ENCODE results near the gene EPS8L2.
A peak's percentile ranks its signal among the peaks of the same experiment; 100 is the strongest.

The EPS8L2 gene

DNA sequence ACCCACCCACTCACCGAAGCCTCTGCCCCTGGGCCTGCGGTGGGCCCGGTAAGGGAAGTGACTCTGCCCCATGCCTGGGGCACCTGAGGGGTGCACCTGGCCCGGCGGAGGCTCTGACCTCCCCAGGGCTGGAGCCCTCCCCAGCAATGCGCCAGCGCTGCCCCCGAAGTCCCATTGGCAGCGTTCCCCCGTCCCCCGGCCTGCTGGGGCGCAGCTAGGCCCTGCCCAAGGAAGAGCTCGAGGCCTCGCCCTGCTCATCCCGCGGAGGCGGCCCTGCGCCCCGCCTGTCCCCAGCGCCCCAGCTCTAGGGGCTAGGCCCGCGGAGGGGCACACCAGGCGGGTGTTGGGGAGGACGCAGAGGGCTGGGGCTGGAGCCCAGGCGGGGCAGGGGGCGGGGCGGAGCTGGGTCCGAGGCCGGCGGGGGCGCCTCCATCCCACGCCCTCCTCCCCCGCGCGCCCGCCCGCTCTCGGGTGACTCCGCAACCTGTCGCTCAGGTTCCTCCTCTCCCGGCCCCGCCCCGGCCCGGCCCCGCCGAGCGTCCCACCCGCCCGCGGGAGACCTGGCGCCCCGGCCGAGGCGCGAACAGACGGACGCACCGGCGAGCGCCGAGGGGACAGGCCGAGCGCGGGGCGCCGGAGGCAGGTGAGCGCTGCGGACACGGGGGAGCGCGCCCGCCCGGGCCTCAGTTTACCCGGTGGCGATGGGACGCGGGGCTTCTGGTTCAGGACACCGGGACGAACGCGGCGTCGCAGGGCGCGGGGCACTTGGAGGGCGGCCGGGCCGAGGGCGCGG, at the start of gene EPS8L2:
EPS8L2 (plus strand) TSS at position 586 of the 793 bp plus-strand sequence. CDS start 3,177 bp downstream, outside the sequence.
- in situ Hi-C loops (cut with MboI; ENCODE audit: low pct_unique_long_range_greater_than_20kb, low sequenced_read_pairs), result no loop called here
- DNase-seq, result no peak

DNA sequence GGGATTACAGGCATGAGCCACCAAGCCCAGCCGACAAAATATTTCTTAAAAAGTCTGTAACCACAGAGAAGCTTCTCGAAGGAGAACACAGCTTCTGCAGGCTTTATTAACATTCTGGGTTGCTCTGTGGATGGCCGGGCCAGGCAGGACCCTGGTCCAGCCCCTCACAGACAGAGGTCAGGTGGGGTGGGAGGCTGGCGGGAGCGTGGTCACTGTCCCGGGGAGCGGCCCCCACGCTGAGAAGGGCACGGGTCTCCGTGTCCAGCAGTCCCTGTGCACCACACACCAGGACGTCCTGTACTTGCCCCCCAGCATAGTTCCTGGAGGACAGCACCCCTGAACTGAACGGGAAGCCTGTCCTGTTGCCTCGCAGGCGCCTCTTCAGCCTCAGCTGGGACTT, 49.6 kb upstream of the EPS8L2 start:
- no peak for DNase-seq
- in situ Hi-C loops (cut with MboI; ENCODE audit: low pct_unique_long_range_greater_than_20kb, low sequenced_read_pairs), result no loop called here

DNA sequence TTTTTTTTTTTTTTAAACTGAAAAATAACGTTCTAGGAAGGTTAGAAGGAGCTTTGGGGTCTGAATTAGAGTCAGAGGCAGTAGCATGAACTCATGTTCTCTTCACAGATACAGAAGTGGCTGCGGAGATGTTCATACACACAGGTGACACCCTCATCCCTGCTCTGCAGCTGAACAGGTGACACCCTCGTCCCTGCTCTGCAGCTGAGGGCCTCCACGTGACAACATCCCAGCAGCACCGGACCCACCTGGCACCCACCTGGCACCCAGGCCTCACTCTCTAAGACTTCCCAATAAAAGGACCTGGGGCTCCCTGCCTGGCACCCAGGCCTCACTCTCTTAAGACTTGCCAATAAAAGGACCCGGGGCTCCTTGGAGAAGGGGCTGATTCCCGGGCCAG, 49.2 kb upstream of the EPS8L2 start:
- in situ Hi-C loops (cut with MboI; ENCODE audit: low pct_unique_long_range_greater_than_20kb, low sequenced_read_pairs), result no loop called here

DNA sequence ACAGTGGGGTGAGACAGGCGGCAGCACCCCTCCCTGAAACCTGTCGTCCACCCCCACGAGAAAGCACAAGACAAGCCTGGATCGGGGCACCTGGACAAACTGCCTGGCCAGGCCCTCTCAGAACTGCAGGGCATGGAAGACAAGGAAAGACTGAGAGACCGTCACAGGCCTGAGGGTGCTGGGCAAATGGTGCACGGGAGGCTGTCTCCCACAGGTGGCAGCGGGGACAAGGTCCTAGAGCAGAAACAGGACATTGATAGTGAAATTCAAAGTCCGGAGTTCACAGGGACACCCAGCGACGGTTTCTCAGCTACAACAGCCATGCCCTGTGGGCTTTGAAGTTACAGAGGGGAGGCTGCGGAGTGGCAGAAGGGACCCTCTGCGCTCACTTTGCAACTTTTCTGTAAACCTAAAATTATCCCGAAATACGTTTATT, 48.3 kb upstream of the EPS8L2 start:
- DNase-seq, result no peak
- in situ Hi-C loops (cut with MboI; ENCODE audit: low pct_unique_long_range_greater_than_20kb, low sequenced_read_pairs), result no loop called here

More for the DNA sequence above, 49.2 kb upstream of the EPS8L2 start:
- no peak for DNase-seq

DNA sequence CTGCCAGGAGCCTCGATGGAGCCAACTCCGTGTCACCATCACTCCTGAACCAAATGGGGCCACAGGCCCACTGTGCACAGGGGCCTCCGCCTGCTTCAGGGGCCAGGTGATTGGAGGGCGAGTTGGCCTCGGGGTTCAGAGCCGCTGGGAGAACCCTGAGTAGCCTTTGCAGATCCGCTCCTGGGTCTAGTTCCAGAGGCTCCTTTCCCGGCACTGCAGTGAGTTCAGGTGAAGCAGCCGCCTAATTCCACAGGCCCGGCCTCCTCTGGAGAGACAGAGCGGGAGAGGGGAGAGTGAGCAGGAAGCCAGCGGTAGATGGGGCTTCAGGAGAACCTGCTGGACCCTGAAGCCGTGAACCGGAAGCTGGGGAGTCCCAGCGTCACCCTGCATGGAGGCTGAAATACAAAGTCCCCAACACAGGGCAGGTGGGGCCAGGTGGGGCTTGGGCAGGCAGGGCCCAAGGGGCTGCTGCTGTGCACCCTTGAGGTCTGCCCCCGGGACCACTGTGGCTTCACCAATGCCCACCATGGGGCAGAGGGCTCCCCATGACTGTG, 46.4 kb upstream of the EPS8L2 start:
- DNase-seq, result no peak
- in situ Hi-C loops (cut with MboI; ENCODE audit: low pct_unique_long_range_greater_than_20kb, low sequenced_read_pairs), result no loop called here

DNA sequence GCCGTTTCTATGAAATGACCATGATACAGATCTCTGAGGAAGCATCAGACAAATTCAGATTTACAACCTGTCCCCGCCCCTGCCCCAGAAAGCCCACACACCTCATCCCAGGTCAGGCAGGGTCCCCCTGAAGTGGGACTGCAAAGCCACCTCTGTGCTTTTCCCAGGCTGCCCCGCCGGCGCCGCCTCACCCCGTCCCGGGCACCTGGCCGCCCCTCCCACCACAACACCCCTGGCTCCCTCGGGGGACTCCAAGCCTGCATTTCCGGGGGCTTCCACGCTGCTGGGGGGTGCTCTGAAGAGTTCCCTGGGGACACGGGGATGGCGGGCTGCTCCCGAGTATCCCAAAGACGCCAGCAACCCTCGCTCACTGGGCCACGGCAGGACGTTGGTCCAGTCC, 45.8 kb upstream of the EPS8L2 start:
- no peak for DNase-seq
- in situ Hi-C loops (cut with MboI; ENCODE audit: low pct_unique_long_range_greater_than_20kb, low sequenced_read_pairs), result no loop called here

DNA sequence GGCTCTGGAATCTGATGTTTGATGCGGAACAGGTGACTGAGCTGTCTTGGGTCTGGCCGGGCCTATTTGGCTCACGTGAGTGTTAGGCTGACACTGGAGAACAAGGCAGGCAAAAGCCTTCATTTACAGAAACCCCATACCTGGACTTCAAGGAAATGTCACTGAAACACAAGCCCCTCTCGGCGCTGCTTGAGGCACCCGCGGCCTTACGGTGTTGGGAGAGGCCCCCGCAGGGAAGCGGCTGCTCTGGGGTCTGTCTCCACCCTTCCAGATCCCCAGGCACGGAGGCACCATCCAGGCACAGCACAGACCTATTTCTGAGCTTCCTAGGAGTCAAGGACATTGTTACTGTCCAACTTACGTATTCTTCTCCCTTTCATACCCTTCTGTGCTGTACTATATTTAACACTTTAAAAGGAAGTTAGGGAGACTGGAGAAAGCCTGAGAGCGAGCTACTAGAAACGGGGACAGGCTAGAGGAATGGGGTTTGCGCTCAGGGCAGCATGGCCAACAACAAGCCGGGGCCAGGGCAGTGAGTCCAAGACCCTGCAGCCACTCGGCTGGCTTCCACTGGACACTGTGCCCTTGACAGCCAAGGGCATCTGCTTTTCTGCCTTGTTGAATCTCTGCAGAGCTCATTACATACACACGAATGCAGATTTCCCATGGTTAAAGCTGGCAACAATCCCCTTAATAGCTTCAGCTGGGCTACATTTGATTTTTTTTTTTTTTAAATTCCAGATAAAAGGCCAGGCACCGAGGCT, 45.2 kb upstream of the EPS8L2 start:
- in situ Hi-C loops (cut with MboI; ENCODE audit: low pct_unique_long_range_greater_than_20kb, low sequenced_read_pairs), result no loop called here
- DNase-seq, result no peak

DNA sequence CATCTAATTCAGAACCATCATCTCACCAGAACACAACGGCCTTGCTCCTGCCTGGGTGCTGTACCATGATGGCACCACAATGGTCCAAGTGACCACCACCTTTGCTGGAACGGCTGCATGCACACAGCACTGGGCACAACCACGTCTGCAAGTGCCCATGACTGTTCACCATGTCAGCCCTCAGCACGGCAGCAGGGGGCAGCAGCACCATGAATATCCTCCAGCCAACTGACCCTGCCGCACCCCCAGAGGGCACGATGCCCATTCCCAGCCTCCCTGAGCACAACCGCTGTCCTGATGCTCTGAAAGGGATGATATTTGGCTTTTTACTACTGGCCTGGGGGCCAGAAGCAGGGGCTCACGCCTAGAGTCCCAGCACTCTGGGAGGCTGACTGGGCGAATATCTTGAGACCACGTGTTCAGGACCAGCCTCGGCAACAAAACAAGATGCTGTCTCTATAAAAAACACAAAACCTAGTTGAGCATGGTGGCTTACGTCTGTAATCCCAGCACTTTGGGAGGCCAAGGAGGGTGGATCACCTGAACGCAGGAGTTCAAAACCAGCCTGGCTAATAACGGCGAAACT, 43.2 kb upstream of the EPS8L2 start:
- in situ Hi-C loops (cut with MboI; ENCODE audit: low pct_unique_long_range_greater_than_20kb, low sequenced_read_pairs), result no loop called here
- peak; percentile 55 for DNase-seq

GRCh38 chr11:665062-665703, 40.8 kb upstream of the EPS8L2 start:
- DNase-seq, result no peak
- in situ Hi-C loops (cut with MboI; ENCODE audit: low pct_unique_long_range_greater_than_20kb, low sequenced_read_pairs), result no loop called here

- no peak for DNase-seq
- in situ Hi-C loops (cut with MboI; ENCODE audit: low pct_unique_long_range_greater_than_20kb, low sequenced_read_pairs), result no loop called here
Observed at GRCh38 chr11:665704-666281, 40.2 kb upstream of the EPS8L2 start.

DNA sequence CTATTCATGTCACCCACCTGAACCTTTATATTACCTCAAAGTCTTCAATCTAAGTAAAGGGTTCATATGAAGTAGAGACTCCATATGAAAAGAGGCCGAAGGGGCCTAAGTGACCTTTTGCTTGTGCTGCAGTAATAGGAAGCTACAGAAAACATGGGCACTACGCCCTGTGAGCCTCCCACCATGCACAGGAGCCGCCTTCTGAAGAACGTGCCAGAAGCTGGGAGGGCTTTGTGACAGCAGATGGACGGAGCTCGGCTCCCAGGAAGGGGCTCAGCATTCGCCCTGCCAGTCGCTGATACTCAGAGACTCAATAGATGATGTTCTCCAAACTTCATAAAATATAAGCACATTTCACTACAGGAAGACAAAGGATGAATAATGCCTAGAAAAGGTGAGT, 32.2 kb upstream of the EPS8L2 start:
- in situ Hi-C loops (cut with MboI; ENCODE audit: low pct_unique_long_range_greater_than_20kb, low sequenced_read_pairs), result no loop called here
- no peak for DNase-seq

GRCh38 chr11:674406-674805, 31.6 kb upstream of the EPS8L2 start:
- in situ Hi-C loops (cut with MboI; ENCODE audit: low pct_unique_long_range_greater_than_20kb, low sequenced_read_pairs), result no loop called here
- no peak for DNase-seq

GRCh38 chr11:678297-678696, 27.7 kb upstream of the EPS8L2 start:
- in situ Hi-C loops (cut with MboI; ENCODE audit: low pct_unique_long_range_greater_than_20kb, low sequenced_read_pairs), result no loop called here
- DNase-seq, result no peak

DNA sequence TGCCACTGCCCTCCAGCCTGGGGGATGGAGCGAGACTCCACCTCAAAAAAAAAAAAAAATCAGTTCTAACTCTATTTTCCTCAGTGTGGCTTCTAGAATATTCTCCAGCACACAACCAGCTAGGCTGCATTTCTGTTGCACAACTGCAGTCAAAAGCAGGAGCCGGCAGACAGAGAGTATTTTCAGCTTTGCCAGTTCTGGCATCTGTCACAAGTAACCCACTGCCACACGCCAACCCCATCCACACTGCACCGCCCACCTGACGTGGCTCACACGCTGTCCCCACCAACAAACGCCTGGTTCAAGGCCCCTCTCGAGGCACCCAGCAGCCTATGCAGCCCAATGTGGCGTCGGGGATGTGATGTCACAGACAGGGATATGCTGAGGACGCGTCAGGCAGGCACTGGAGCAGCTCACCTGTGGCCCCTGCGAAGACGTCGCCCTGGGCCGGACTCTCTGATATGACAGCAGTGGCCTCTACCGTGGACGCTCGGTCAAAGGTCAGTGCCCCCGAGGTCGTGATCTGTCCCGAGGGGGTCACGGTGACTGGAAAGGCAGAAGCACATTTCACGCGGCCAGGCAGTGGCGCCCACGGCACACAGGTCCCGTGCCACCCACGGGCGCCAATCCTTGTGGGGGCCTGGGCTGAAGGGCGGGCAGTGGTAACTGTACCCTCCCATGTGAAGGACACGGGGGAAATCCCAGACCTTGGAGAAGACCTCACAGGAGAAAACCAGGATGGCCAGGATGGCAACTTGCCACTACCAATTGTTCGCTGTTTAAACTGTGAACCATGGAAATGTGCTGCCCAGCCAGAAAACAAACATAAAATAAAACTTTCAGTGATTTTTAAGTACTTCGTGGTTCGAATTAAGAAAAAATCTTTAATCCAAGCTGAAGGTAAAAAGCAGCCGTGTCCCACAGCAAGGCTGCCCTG, 26.5 kb upstream of the EPS8L2 start:
- in situ Hi-C loops (cut with MboI; ENCODE audit: low pct_unique_long_range_greater_than_20kb, low sequenced_read_pairs), result no loop called here
- DNase-seq, result no peak

- in situ Hi-C loops (cut with MboI; ENCODE audit: low pct_unique_long_range_greater_than_20kb, low sequenced_read_pairs), result no loop called here
Observed at GRCh38 chr11:680476-680875, 25.6 kb upstream of the EPS8L2 start.

DNA sequence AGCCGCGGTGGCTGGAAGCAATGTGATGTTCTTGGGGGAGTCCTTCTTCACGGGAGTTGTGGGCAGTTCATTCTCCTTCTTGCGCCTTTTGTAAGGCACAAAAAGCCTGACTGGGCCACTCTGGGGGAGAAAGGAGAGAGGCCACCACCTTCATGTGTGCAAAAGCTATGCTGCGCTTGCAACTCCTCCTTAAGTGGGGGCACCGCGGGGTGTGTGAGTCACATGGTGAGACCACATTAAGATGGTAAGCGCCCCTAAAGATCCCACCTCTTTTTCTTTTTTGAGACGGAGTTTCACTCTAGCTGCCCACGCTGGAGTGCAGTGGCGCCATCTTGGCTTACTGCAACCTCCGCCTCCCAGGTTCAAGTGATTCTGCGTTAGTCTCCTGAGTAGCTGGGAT, 25.1 kb upstream of the EPS8L2 start:
- no peak for DNase-seq
- in situ Hi-C loops (cut with MboI; ENCODE audit: low pct_unique_long_range_greater_than_20kb, low sequenced_read_pairs), result no loop called here

More at GRCh38 chr11:680476-680875, 25.6 kb upstream of the EPS8L2 start:
- no peak for DNase-seq

DNA sequence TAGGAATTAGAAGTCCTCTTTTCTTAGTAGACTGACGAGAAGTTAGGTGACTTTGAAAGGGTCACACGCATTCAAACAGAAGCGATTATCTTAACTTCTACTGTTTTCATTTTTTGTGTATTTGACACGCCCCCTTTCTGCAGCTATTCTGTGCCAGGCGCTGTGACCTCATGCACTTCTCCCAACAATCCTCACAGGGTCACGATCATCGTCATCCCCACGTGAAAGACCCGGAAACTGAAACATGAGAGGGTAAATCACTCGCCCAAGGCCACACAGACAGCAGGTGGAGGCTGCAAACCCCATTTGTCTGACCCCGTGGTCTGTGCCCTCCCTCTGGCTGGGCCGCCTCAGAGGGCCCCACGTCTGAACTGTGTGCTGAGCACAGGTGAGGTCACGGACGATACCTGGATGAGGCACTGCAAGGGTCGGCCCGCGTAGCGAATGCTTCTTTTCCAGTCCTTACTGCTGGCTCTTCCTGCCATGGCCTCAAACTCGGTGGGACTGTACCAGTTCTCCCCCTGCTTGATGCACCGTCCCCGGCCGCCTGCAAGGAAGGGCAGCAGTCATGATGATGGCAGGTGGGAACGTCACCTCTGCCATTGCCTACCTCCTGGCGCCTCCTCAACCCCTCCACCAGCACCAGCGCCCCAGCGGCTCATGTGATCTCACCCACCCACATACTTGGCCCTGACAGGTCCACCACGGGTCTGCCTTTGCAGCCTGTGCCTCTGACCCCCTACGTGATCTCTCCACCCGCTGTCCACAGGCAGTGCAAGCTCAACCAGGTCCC, 19.4 kb upstream of the EPS8L2 start:
- DNase-seq, result no peak
- in situ Hi-C loops (cut with MboI; ENCODE audit: low pct_unique_long_range_greater_than_20kb, low sequenced_read_pairs), result no loop called here
